GM21723 (cell line): ENCODE measurements around the gene ALG1L2.
"Not testable (repeated sequence)": the region's sequence is repeated elsewhere in the genome, so short reads cannot be mapped to it uniquely, and the experiment has no call there.

ENCODE experiments used
- ATAC-seq: cut with Tn5 transposase; IDR thresholded peaks from one replicate; pipeline ENCODE4 v1.9.1; 2021; ENCODE audit warnings: mild to moderate bottlenecking, moderate library complexity; ENCODE audit not compliant: unreplicated experiment

Gene ALG1L2

GRCh38 chr3:130122891-130123775 is 41.5 kb downstream of the ALG1L2 start:
- not testable (repeated sequence) for ATAC-seq

DNA sequence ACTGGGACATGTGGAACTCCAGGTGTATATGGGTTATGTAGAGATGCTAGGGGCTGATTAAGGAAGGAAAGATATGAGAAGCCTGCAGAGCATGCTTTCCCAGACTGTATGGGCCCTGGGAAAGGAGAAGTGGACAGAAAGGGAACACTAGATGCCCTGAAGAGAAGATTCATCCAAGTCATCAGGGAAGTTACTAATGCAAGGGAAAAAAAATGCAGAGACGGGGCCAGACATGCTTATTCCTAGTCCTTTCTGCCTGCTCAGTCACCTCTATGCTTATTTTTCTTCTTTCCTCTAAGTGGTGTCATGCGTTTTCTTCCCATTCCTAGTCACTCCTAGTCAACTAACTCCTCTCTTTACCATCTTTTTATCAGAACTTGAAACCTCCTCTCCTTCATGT is 43.8 kb downstream of the ALG1L2 start:
- ATAC-seq, result not testable (repeated sequence)

- ATAC-seq, result not testable (repeated sequence)
These were observed 54.7 kb downstream of the ALG1L2 start for GRCh38 chr3:130136337-130136736.

GRCh38 chr3:130137685-130138084 is 56.1 kb downstream of the ALG1L2 start:
- not testable (repeated sequence) for ATAC-seq

DNA sequence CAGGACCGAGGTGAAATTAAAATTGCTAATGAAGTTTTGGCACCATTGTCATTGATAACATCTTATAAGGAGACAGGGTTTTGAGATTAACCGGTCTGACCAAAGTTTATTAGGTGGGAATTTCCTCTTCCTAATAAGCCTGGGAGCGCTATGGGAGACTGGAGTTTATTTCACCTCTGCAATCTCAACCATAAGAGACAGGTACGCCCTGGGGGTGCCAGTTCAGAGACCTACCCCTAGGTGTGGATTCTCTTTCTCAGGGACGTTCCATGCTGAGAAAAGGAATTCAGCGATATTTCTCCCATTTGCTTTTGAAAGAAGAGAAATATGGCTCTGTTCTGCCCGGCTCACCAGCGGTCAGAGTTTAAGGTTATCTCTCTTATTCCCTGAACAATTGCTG is 57.4 kb downstream of the ALG1L2 start:
- ATAC-seq, result not testable (repeated sequence)

DNA sequence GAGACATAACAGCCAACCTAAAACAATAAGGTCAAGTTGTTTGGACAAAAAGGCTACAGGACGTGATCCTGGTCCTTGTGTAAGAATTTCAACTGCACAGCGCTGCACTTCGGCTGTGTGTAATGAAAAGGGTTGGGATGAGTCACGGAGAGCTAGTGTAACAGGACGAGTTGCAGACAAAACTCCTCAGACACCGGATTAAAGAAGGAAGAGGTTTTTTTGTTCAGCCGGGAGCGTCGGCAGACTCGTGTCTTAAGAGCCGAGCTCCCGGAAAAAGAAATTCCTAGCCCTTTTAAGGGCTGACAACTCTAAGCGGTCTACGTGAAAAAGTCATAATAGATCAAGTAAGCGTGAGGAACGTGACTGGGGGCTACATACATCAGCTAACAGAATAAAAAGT is 59.1 kb downstream of the ALG1L2 start:
- not testable (repeated sequence) for ATAC-seq

DNA sequence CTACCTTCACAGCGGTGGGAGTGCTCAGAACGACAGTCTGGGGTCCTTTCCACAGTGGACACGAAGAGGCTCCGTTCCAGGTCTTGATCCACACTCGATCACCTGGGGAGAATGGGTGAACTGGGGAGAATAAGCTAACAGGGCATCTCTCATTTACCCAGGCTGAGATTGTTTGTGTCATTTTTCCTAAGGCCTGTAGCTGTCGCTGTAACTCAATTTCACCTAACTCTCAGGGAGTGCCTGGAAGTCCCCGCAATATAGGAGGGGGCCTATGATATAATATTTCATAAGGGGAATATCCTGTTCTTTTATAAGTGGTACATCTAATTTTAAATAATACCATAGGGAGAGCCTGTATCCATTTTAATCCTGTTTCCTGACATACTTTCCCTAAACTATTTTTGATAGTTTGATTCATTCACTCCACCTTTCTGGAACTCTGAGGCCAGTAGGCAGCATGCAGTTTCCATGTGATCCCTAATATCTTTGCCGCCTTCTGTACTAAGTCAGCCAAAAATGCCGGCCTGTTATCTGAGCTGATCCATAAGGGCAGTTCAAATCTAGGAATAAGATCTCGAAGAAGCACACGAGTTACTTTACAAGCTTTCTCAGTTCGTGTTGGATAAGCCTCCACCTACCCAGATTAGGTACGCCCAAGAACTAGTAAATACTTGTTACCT is 62.2 kb downstream of the ALG1L2 start:
- ATAC-seq, result not testable (repeated sequence)

DNA sequence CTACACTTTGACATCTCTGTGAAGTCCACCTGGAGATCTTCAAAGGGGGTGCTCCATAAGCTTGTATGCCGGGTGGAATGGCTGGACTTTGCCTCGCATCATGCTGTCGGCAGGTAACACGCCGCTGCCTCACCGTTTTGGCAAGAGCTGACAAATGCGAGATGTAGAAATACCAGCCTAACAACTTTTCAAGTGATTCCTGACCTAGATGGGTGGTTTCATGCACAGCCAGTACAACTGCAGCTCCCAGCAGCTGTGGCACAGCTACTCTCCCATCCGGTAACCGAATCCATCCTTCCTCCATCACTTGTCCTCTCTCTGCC is 62.7 kb downstream of the ALG1L2 start:
- ATAC-seq, result not testable (repeated sequence)

DNA sequence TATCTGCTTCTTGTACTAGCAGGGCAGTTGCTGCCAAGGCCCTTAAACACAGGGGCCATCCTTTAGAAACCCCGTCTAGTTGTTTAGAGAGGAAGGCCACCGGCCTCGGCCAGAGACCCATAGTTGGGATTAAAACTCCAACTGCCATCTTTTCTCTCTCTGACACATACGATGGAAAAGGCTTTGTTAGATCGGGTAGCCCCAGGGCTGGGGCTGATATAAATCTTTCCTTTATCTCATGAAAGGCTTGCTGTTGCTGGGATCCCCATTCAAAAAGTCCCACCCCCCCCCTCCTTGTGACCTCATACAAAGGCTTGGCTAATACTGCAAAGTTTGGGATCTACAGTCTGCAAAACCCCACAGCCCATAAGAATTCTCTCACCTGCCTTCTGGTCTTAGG is 63.8 kb downstream of the ALG1L2 start:
- ATAC-seq, result not testable (repeated sequence)

GRCh38 chr3:130146465-130146864 is 64.8 kb downstream of the ALG1L2 start:
- ATAC-seq, result not testable (repeated sequence)
